GM12891 (cell line): ENCODE data around the gene ATXN7L3B.

Experiments
- DNase-seq: peaks from one replicate; pipeline ENCODE4 v3.0.0; 2011; ENCODE audit warnings: low spot score; ENCODE audit not compliant: insufficient read length
- FAIRE-seq: peaks from 2 replicates; lab custom pipeline; 2011; peaks lifted over from hg19 to GRCh38; lab: Jason Lieb, UNC
- PAX5 ChIP-seq: IDR thresholded peaks from 2 replicates; pipeline ENCODE4 v1.6.1; 2011; ENCODE audit warnings: low read length, moderate library complexity, mild to moderate bottlenecking; ENCODE audit not compliant: insufficient read depth, severe bottlenecking
- POLR2A ChIP-seq: IDR thresholded peaks from 2 replicates; pipeline ENCODE4 v1.6.1; 2011; ENCODE audit warnings: low read depth, low read length, control low read depth
- POLR2AphosphoS5 ChIP-seq: IDR thresholded peaks from 2 replicates; pipeline ENCODE4 v1.6.1; 2011; ENCODE audit warnings: low read depth, low read length, control low read depth
- POU2F2 ChIP-seq: IDR thresholded peaks from 2 replicates; pipeline ENCODE4 v1.6.1; 2011; ENCODE audit warnings: low read depth, mild to moderate bottlenecking, control low read depth, low read length, moderate library complexity
- SPI1 ChIP-seq: IDR thresholded peaks from 2 replicates; pipeline ENCODE4 v1.6.1; 2011; ENCODE audit warnings: low read depth, low read length, control low read depth
- TAF1 ChIP-seq: IDR thresholded peaks from 2 replicates; pipeline ENCODE4 v1.6.1; 2011; ENCODE audit warnings: low read depth, low read length, control low read depth

ATXN7L3B gene

DNA sequence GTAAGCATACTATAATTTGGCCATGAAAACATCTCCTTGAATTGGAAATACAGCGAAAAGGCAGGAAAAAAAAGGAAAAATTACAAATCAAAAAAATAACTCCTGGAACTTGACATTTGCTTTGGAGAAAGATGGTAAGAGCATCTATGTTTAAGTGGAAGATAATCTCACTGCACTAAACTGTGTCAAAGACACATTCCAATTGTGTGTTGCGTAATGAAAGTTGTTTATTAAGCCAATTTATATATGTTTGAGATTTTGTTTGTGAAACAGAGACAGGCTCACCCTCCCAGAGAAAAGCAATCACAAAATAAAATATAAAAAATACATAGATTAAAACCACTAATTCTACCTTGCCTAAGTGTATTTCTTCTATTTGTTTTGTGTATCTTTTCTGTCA, 11.1 kb upstream of the ATXN7L3B start:
- no peak for TF ChIP-seq SPI1
- TF ChIP-seq POLR2A: no peak
- no peak for TF ChIP-seq POU2F2
- no peak for TF ChIP-seq PAX5
- no peak for TF ChIP-seq TAF1
- FAIRE-seq (no peak), DNase-seq (no peak)

DNA sequence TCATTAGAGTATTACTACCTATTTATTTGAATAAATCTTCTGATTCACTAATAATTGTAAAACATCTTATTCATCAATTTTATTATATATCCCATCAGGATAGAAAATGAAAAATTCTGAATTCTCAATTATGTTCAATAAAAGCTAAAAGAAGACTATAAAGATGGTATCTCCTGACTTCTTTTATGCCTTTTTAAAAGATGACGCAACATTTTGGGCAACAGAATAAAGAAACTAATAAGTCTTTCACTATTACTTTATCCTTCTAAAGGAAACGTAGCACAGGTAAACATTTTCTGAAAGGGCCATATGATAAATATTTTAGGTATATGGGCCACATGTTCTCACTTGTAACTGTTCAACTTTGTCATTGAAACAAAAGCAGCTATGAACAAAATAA, 10.1 kb upstream of the ATXN7L3B start:
- DNase-seq (no peak), FAIRE-seq (no peak)
- no peak for TF ChIP-seq POLR2A
- TF ChIP-seq POLR2AphosphoS5: no peak
- TF ChIP-seq SPI1: no peak
- no peak for TF ChIP-seq POU2F2
- TF ChIP-seq PAX5: no peak
- TF ChIP-seq TAF1: no peak

DNA sequence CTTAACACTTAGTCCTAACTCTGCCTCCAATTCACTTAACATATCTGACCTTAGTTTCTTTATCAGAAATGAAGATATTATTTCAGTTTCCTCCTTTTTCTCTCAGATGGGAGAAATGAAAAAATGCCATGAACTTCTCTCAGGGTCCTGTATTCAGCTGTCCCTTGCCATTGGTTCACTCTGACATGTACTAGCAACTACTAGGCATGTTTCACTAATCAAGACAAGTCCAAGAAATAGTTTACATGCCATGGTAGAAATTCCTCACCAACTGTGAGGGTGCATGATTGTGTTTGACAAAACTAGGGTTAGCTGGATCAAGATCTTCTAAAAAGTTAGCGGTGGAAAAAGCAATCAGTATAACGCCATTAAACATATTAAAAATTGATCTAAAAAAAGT, 7.0 kb upstream of the ATXN7L3B start:
- TF ChIP-seq POLR2AphosphoS5: no peak
- no peak for TF ChIP-seq PAX5
- TF ChIP-seq SPI1: no peak
- no peak for TF ChIP-seq TAF1
- TF ChIP-seq POLR2A: no peak
- no peak for TF ChIP-seq POU2F2
- FAIRE-seq (no peak), DNase-seq (no peak)

DNA sequence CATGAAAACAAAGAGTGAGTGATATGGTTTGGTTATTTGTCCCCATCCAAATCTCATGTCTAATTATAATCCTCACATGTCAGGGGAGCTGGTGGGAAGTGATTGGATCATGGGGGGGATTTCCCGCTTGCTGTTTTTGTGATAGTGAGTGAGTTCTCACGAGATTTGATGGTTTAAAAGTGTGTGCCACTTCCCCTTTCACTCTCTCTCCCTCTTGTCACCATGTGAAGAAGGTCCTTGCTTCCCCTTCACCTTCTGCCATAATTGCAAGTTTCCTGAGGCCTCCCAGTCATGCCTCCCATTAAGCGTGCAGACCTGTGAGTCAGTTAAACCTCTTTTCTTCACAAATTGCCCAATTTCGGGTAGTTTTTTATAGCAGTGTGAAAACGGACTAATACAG, 2.1 kb upstream of the ATXN7L3B start:
- DNase-seq (no peak), FAIRE-seq (no peak)
- no peak for TF ChIP-seq POLR2AphosphoS5
- peak; percentile 35; the same call in 1 of the 2 replicates for TF ChIP-seq TAF1
- peak; percentile 87 for TF ChIP-seq SPI1
- TF ChIP-seq PAX5: no peak
- TF ChIP-seq POLR2A: no peak
- no peak for TF ChIP-seq POU2F2

DNA sequence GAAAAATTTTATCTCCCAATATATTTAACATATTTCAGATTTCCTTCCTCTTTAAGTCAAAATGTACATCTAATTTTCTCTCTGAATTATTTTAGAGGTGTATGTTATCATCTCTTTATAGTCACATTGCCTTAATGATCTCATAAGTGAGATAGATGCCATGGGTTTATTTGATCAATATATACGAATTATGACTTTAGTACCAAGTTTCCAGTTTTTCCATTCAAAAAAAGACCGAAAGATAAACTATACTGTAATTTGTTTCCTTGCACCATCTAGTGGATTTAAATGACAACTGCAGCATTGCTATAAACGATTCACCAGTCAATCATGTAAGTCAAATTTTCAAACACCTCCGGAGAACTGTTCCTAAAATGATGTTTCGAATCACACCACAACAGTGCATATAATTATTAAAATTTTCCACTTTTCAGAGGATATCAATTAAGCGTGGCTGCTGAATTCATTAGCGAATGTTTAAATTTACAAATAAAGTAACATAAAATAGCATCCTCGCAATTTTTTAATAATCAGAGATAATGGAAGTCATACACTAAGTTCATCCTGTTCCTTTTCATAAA, 419 bp upstream of the ATXN7L3B start:
- FAIRE-seq: peak; percentile 9
- DNase-seq: peak; percentile 15

DNA sequence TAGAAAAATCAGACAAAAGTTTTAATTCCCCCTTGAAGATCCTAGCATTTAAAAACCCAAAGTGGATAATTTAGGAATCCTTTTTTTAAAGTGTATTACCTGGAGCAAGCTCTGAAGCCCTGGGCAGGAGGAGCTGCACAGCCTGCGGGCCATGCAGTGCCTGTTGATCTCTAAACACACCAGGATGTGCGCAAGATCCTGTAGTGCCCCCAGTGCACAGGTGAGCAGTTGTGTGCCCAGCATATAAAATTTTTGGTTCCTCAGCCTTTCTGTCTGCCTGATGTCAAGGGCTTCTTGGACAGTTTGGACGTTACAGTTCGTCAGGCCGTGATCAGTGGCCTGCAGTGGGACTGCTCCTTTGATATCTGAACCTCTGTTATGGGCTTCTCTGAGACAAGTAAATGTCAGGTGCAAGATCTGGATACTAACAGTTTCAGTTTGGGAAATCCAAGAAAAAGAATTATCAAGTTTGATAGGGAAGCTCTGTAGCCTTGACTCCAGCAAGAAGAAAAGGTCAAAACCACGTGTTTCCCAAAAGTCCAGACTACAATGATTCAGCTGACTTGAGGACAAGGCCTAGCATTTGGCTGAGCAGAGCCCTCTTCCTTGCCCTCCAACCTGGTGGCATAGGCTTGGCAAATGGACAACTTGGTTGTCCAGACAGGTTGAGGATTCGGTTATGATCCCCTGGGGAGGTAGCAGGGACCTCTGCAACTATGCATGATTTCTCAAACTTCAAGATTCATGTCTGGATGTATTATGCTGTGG, 1.0 kb downstream of the ATXN7L3B start:
- FAIRE-seq (peak; percentile 55), DNase-seq (no peak)
- no peak for TF ChIP-seq SPI1
- no peak for TF ChIP-seq PAX5
- no peak for TF ChIP-seq POU2F2
- no peak for TF ChIP-seq POLR2AphosphoS5
- no peak for TF ChIP-seq TAF1
- no peak for TF ChIP-seq POLR2A

More for the DNA sequence above, 419 bp upstream of the ATXN7L3B start:
- TF ChIP-seq TAF1 (no peak), POU2F2 (no peak), SPI1 (no peak), POLR2A (no peak), PAX5 (no peak), POLR2AphosphoS5 (no peak)

DNA sequence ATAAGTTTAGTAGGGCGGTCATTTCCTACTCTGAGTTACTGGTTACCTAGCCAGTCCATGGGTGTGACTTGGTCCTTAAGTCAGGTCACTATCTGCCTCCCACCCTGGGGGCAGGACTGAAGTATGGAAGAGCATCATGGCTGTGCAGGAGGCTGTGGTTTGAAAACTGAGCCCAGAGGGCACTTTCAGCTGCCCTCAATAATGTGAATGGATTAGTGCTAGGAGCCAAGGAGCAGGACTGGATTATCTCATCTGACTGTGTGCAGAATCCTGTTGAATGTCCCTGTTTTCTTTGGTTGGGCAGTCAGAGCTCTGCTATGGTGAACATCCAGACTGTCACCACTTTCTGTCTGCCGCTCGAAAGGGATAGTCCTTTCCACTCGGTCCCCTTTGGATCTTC, 1.6 kb downstream of the ATXN7L3B start:
- no peak for FAIRE-seq
- no peak for DNase-seq

DNA sequence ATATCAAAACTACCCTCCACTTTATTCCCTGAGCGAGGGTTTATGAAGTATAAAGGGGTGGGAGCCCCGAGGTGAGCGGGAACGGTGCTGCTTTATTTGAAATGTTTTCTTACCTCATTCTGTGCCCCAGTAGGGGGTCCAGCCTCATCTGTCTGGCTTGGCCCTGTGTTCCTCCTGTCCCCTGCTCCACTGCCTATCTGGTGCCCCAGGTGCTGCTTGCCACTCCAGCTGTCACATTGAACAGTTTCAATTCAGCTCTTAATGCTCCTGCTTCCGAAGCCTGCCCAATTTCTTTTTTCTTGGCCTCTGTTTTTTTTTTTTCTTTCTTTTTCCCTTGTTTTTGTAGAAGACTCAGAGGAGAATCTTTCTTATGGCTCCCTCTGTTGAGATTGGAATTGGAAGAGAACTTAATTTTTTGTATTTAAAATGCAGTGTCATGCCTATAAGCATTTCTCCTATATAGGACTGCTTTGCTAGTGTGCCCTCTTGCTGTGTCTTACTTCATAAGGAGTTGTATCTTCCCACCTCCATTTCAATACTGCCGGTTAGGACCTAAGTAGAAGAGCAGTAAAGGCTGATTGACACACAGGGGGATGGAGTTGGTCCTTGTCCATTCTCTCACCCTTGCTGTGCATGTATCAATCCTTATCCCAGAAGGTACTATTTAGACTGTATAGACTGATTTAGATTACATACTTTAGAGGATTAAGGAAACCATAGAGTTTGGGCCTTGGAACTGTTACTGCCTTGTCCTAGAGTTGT, 2.3 kb downstream of the ATXN7L3B start:
- TF ChIP-seq POLR2A: no peak
- no peak for TF ChIP-seq POLR2AphosphoS5
- no peak for FAIRE-seq
- no peak for DNase-seq

More for the DNA sequence above, 1.6 kb downstream of the ATXN7L3B start:
- no peak for TF ChIP-seq POLR2A
- TF ChIP-seq TAF1: no peak
- TF ChIP-seq POU2F2: no peak
- TF ChIP-seq POLR2AphosphoS5: no peak

DNA sequence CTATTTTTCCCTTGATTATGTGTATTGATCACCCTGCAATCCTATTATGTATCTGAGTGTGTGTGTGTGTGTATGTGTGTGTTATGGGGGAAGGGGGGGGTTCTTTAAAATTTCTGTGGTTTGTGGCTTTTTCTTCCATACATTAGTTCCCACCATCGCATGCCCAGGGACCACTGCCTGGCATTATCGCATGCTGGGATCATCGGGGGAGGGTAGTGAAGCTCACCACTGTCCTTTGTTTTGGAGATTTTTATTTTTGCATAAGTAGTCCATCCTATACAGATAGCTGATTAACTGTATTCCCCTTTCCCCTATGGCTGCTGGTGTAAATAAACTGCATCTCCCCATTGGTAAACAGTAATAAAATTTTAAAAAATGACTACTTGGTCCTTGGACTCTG, 3.4 kb downstream of the ATXN7L3B start:
- FAIRE-seq: no peak
- no peak for DNase-seq
- TF ChIP-seq PAX5 (no peak), POU2F2 (no peak), TAF1 (no peak), POLR2A (no peak), POLR2AphosphoS5 (no peak), SPI1 (no peak)

DNA sequence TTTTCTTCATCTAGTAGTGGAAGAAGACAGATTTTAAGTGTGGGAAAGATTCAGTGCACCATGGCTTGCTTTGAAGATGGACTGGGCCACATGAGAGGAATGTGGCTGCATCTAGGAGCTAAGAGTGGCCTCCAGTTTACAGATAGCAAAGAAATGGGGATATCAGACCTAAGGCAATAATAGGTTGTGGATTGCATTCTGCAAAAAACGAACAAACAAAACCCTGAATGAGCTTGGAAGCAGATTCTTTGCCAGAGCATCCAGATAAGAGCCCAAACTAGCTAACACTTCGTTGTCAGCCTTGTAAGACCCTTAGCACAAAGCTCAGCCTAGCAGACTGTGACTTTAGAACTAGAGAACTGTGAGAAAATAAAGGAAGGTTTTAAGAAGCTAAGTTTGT, 9.6 kb downstream of the ATXN7L3B start:
- TF ChIP-seq POLR2A: no peak
- no peak for TF ChIP-seq PAX5
- TF ChIP-seq POLR2AphosphoS5: no peak
- no peak for TF ChIP-seq POU2F2
- TF ChIP-seq SPI1: no peak
- TF ChIP-seq TAF1: no peak
- FAIRE-seq: no peak
- no peak for DNase-seq
